ENCODE measurements around the gene LRRC53. TPM values are rescaled to one million over a fixed set of nuclear protein-coding genes. Genes with fewer than 3 reads are reported as not detected.

The LRRC53 gene
- total RNA-seq, 1 experiment from 2014 or later: not detected

- H3K4me1 Mint-ChIP-seq: no peaks in the 10 kb centered on the region
- no peaks in the 10 kb centered on the region for H3K27me3 Mint-ChIP-seq (ENCODE audit: low read depth)
- POLR2A ChIA-PET: no interaction called here
- no peak overlapping the region for H3K4me3 Mint-ChIP-seq
- DNase-seq (ENCODE audit: low spot score): no peak
- no peaks in the 10 kb centered on the region for H3K9me3 Mint-ChIP-seq
- ATAC-seq: no peak
- no peaks in the 10 kb centered on the region for H3K36me3 Mint-ChIP-seq
- no peak overlapping the region for H3K27ac Mint-ChIP-seq
- TF ChIP-seq MAX (CRISPR knock-in tag; IDR thresholded peaks at IDR 0.05) (no peak), RELA (CRISPR knock-in tag; IDR thresholded peaks at IDR 0.05; ENCODE audit: borderline replicate concordance) (no peak), USF2 (CRISPR knock-in tag; IDR thresholded peaks at IDR 0.05) (no peak), E2F5 (CRISPR knock-in tag; IDR thresholded peaks at IDR 0.05) (no peak), CREB1 (CRISPR knock-in tag; IDR thresholded peaks at IDR 0.05) (no peak), ATF3 (CRISPR knock-in tag; conservative IDR thresholded peaks at IDR 0.05) (no peak), ARID4B (CRISPR knock-in tag; IDR thresholded peaks at IDR 0.05; ENCODE audit: borderline replicate concordance) (no peak), GABPB1 (CRISPR knock-in tag; IDR thresholded peaks at IDR 0.05) (no peak), ELF4 (CRISPR knock-in tag; IDR thresholded peaks at IDR 0.05; ENCODE audit: low read depth) (no peak), FOXK1 (CRISPR knock-in tag; IDR thresholded peaks at IDR 0.05) (no peak), ZNF512 (CRISPR knock-in tag; IDR thresholded peaks at IDR 0.05; ENCODE audit: borderline replicate concordance) (no peak), PRDM15 (CRISPR knock-in tag; IDR thresholded peaks at IDR 0.05) (no peak), IRF1 (CRISPR knock-in tag; IDR thresholded peaks at IDR 0.05) (no peak), TCF7 (CRISPR knock-in tag; IDR thresholded peaks at IDR 0.05; ENCODE audit: low read depth) (no peak), ZNF416 (CRISPR knock-in tag; IDR thresholded peaks at IDR 0.05) (no peak), CREM (CRISPR knock-in tag; IDR thresholded peaks at IDR 0.05) (no peak), MXD4 (CRISPR knock-in tag; IDR thresholded peaks at IDR 0.05; ENCODE audit: borderline replicate concordance) (no peak), TEAD4 (CRISPR knock-in tag; IDR thresholded peaks at IDR 0.05) (no peak), JAZF1 (CRISPR knock-in tag; IDR thresholded peaks at IDR 0.05) (no peak)
- CTCF ChIA-PET: no interaction called here
Measured at GRCh38 chr1:74426208-74426937, 86.0 kb downstream of the LRRC53 start.

Measured in WTC11 (cell line).